Activated T-helper 1 cell treated with anti-CD3 and anti-CD28 coated beads, Interleukin-12 subunit alpha, Interleukin-12 subunit beta, Interleukin-2, Interleukin-4 antibody, amounts not matched to agents 30 ng/mL and 10 ng/mL and 1 ng/mL, durations not matched to agents 14 hours and 24 hours and 36 hours (primary cell): Measurements from ENCODE around the gene EEF1A2. TPM values are rescaled to one million over a fixed set of nuclear protein-coding genes. Genes with fewer than 3 reads are reported as not detected.
A peak's percentile ranks its signal among the peaks of the same experiment; 100 is the strongest.

ENCODE experiments used
- DNase-seq: peaks from one replicate; pipeline ENCODE4 v3.0.0; 2021; ENCODE audit warnings: low spot score
- H3K27ac Mint-ChIP-seq: one replicate; pipeline ENCODE4 v1.8.0; 2021; ENCODE audit warnings: mild to moderate bottlenecking, mixed read lengths
- H3K27me3 Mint-ChIP-seq: one replicate; pipeline ENCODE4 v1.8.0; 2022; ENCODE audit warnings: mild to moderate bottlenecking, moderate library complexity, mixed read lengths; ENCODE audit not compliant: insufficient read depth
- H3K36me3 Mint-ChIP-seq: one replicate; pipeline ENCODE4 v1.8.0; 2021; ENCODE audit warnings: low read depth, mixed read lengths
- H3K4me1 Mint-ChIP-seq: one replicate; pipeline ENCODE4 v1.8.0; 2021; ENCODE audit warnings: low read depth, mixed read lengths
- H3K4me3 Mint-ChIP-seq: one replicate; pipeline ENCODE4 v1.8.0; 2021; ENCODE audit warnings: mild to moderate bottlenecking, moderate library complexity, mixed read lengths
- H3K9me3 Mint-ChIP-seq: one replicate; pipeline ENCODE4 v1.8.0; 2021; ENCODE audit warnings: mixed read lengths
- intact Hi-C: fragments of 100-400 bp; cut with micrococcal nuclease; formaldehyde crosslinking; loops from one replicate; pipeline ENCODE4 v1.15.1; 2024
- total RNA-seq: library from RNA; stranded (reverse); gene quantifications from 2 replicates; pipeline ENCODE4 v1.2.3, GENCODE V29; 2022

EEF1A2 gene
- 0.80 and 1.1 TPM in 2 replicates for total RNA-seq

GRCh38 chr20:63498960-63499337 lies at the start of gene EEF1A2:
Gene EEF1A2, minus strand, starts transcription at chr20:63499083. Its CDS starts 1,320 bp downstream, at chr20:63497763.
- no peak within 1 kb of the TSS for H3K27ac Mint-ChIP-seq
- H3K36me3 Mint-ChIP-seq, result no peaks in the 10 kb centered on the region
- H3K4me1 Mint-ChIP-seq, result no peaks in the 10 kb centered on the region
- DNase-seq, result peak; percentile 38
- intact Hi-C loops, result no loop called here
- peaks cover 14% of the 10 kb centered on the region for H3K27me3 Mint-ChIP-seq
- no peak within 1 kb of the TSS for H3K4me3 Mint-ChIP-seq
- H3K9me3 Mint-ChIP-seq, result peaks cover under 1% of the 10 kb centered on the region

GRCh38 chr20:63548542-63548941 lies 49.7 kb upstream of the EEF1A2 start:
- DNase-seq, result no peak
- Mint-ChIP-seq H3K4me1 (peaks cover 9% of the 10 kb centered on the region), H3K9me3 (no peaks in the 10 kb centered on the region), H3K27ac (no peak overlapping the region), H3K36me3 (no peaks in the 10 kb centered on the region), H3K27me3 (peaks cover 19% of the 10 kb centered on the region), H3K4me3 (no peak overlapping the region)
- intact Hi-C loops, result no loop called here

GRCh38 chr20:63547725-63548480 lies 49.0 kb upstream of the EEF1A2 start, which contains the start of gene SRMS:
Gene SRMS, minus strand, starts transcription at chr20:63547749. Its CDS starts 286 bp downstream, at chr20:63547463.
- H3K27ac Mint-ChIP-seq, result no peak within 1 kb of the TSS

GRCh38 chr20:63546956-63547724 lies 48.3 kb upstream of the EEF1A2 start:
- H3K4me1 Mint-ChIP-seq, result no peaks in the 10 kb centered on the region
- DNase-seq, result no peak
- H3K9me3 Mint-ChIP-seq, result no peaks in the 10 kb centered on the region

More at GRCh38 chr20:63547725-63548480, 49.0 kb upstream of the EEF1A2 start, which contains the start of gene SRMS:
- intact Hi-C loops, result no loop called here
- Mint-ChIP-seq H3K4me1 (peaks cover 6% of the 10 kb centered on the region), H3K27me3 (peaks cover 19% of the 10 kb centered on the region), H3K4me3 (no peak within 1 kb of the TSS), H3K9me3 (no peaks in the 10 kb centered on the region), H3K36me3 (no peaks in the 10 kb centered on the region)
- DNase-seq, result no peak

GRCh38 chr20:63546256-63546955 lies 47.5 kb upstream of the EEF1A2 start:
- peaks cover 13% of the 10 kb centered on the region for H3K27me3 Mint-ChIP-seq
- intact Hi-C loops, result no loop called here

More at GRCh38 chr20:63546956-63547724, 48.3 kb upstream of the EEF1A2 start:
- Mint-ChIP-seq H3K27ac (no peak overlapping the region), H3K4me3 (no peak overlapping the region), H3K36me3 (no peaks in the 10 kb centered on the region), H3K27me3 (peaks cover 16% of the 10 kb centered on the region)
- intact Hi-C loops, result no loop called here

GRCh38 chr20:63545814-63546213 lies 46.9 kb upstream of the EEF1A2 start:
- Mint-ChIP-seq H3K27me3 (peaks cover 13% of the 10 kb centered on the region), H3K27ac (no peak overlapping the region), H3K9me3 (no peaks in the 10 kb centered on the region), H3K4me1 (no peaks in the 10 kb centered on the region), H3K4me3 (no peak overlapping the region), H3K36me3 (no peaks in the 10 kb centered on the region)
- DNase-seq, result no peak
- intact Hi-C loops, result no loop called here

More at GRCh38 chr20:63546256-63546955, 47.5 kb upstream of the EEF1A2 start:
- no peaks in the 10 kb centered on the region for H3K4me1 Mint-ChIP-seq
- H3K36me3 Mint-ChIP-seq, result no peaks in the 10 kb centered on the region
- DNase-seq, result no peak
- no peak overlapping the region for H3K27ac Mint-ChIP-seq
- H3K9me3 Mint-ChIP-seq, result no peaks in the 10 kb centered on the region
- no peak overlapping the region for H3K4me3 Mint-ChIP-seq

- H3K27me3 Mint-ChIP-seq, result peaks cover 8% of the 10 kb centered on the region
- H3K27ac Mint-ChIP-seq, result no peak overlapping the region
- H3K9me3 Mint-ChIP-seq, result no peaks in the 10 kb centered on the region
- no peaks in the 10 kb centered on the region for H3K4me1 Mint-ChIP-seq
- no peak overlapping the region for H3K4me3 Mint-ChIP-seq
- H3K36me3 Mint-ChIP-seq, result no peaks in the 10 kb centered on the region
- intact Hi-C loops, result no loop called here
- no peak for DNase-seq
Measured at GRCh38 chr20:63544958-63545516, 46.2 kb upstream of the EEF1A2 start.

GRCh38 chr20:63544241-63544957 lies 45.5 kb upstream of the EEF1A2 start:
- DNase-seq, result no peak
- intact Hi-C loops, result no loop called here
- H3K4me1 Mint-ChIP-seq, result no peaks in the 10 kb centered on the region
- no peak overlapping the region for H3K4me3 Mint-ChIP-seq
- no peaks in the 10 kb centered on the region for H3K9me3 Mint-ChIP-seq
- H3K36me3 Mint-ChIP-seq, result no peaks in the 10 kb centered on the region
- no peak overlapping the region for H3K27ac Mint-ChIP-seq
- H3K27me3 Mint-ChIP-seq, result peaks cover 4% of the 10 kb centered on the region

GRCh38 chr20:63543733-63544132 lies 44.9 kb upstream of the EEF1A2 start:
- Mint-ChIP-seq H3K4me3 (no peak overlapping the region), H3K27ac (no peak overlapping the region), H3K4me1 (no peaks in the 10 kb centered on the region), H3K9me3 (no peaks in the 10 kb centered on the region), H3K36me3 (no peaks in the 10 kb centered on the region), H3K27me3 (peaks cover 3% of the 10 kb centered on the region)
- DNase-seq, result no peak
- intact Hi-C loops, result no loop called here

GRCh38 chr20:63543131-63543530 lies 44.2 kb upstream of the EEF1A2 start:
- Mint-ChIP-seq H3K36me3 (no peaks in the 10 kb centered on the region), H3K27me3 (peaks cover 3% of the 10 kb centered on the region), H3K9me3 (no peaks in the 10 kb centered on the region), H3K4me3 (no peak overlapping the region), H3K4me1 (no peaks in the 10 kb centered on the region), H3K27ac (no peak overlapping the region)
- intact Hi-C loops, result no loop called here
- DNase-seq, result no peak

- H3K9me3 Mint-ChIP-seq, result no peaks in the 10 kb centered on the region
- no peak for DNase-seq
- H3K4me1 Mint-ChIP-seq, result no peaks in the 10 kb centered on the region
- no peak overlapping the region for H3K27ac Mint-ChIP-seq
- intact Hi-C loops, result no loop called here
- H3K36me3 Mint-ChIP-seq, result no peaks in the 10 kb centered on the region
- no peak overlapping the region for H3K4me3 Mint-ChIP-seq
- peaks cover 3% of the 10 kb centered on the region for H3K27me3 Mint-ChIP-seq
Measured at GRCh38 chr20:63542696-63543095, 43.8 kb upstream of the EEF1A2 start.

- Mint-ChIP-seq H3K4me3 (no peak overlapping the region), H3K36me3 (no peaks in the 10 kb centered on the region), H3K27me3 (peaks cover 3% of the 10 kb centered on the region), H3K9me3 (no peaks in the 10 kb centered on the region), H3K27ac (no peak overlapping the region), H3K4me1 (no peaks in the 10 kb centered on the region)
- intact Hi-C loops, result no loop called here
- DNase-seq, result no peak
Measured at GRCh38 chr20:63542031-63542559, 43.2 kb upstream of the EEF1A2 start.
